Bronchial epithelial cell (primary cell): ENCODE data around the gene FMNL3. TPM values are rescaled to one million over a fixed set of nuclear protein-coding genes. Genes with fewer than 3 reads are reported as not detected.

Experiments
- DNase-seq: peaks from one replicate; pipeline ENCODE4 v3.0.0-alpha.2; 2010; ENCODE audit warnings: low read depth
- FAIRE-seq: peaks from 2 replicates; lab custom pipeline; 2011; peaks lifted over from hg19 to GRCh38; lab: Jason Lieb, UNC
- H3K27me3 ChIP-seq: 2 replicates; pipeline ENCODE4 v1.5.1; 2011; ENCODE audit warnings: low read length; ENCODE audit not compliant: control insufficient read depth, insufficient read depth
- H3K36me3 ChIP-seq: 2 replicates; pipeline ENCODE4 v1.5.1; 2011; ENCODE audit warnings: low read length; ENCODE audit not compliant: control insufficient read depth, insufficient read depth
- H3K4me3 ChIP-seq: 2 replicates; pipeline ENCODE4 v1.5.1; 2011; ENCODE audit warnings: mild to moderate bottlenecking, low read depth, low read length, control low read depth
- total RNA-seq: library from RNA; depleted of rRNA; stranded (reverse); fragments of >200 nt; gene quantifications from 2 replicates; pipeline ENCODE4 v1.2.1, GENCODE V29; 2014
- TF ChIP-seq, protein P1 (sequence below): IDR thresholded peaks from 2 replicates; pipeline ENCODE4 v1.5.1; 2011; ENCODE audit warnings: mild to moderate bottlenecking, moderate library complexity, low read length, control low read depth, inconsistent platforms; ENCODE audit not compliant: insufficient read depth, severe bottlenecking

Gene FMNL3
- total RNA-seq, 1 donor from 2014 or later: 2.6 TPM

DNA sequence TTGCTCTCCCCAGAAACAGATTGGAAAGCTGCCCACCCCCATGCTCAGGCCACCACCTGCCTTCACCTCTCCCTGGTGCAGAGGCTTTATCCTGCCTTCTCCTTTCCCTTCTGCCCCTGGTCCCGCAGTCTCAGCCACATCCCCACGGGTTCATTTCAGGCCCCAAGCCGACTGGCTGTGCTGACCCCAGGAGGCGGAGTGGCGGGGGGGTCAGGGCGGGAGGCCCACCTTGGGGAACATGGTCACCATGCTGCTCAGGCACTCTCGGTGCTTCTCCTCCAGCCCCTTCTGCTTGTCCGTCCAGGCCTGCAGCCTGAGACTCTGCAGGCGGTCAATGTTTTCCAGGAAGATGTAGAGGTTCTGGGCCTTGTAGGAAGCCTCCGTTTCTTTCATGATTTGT lies 108.7 kb downstream of the FMNL3 start:
- Histone ChIP-seq H3K27me3 (no peaks in the 10 kb centered on the region), H3K36me3 (no peaks in the 10 kb centered on the region), H3K4me3 (no peak overlapping the region)
- no peak for FAIRE-seq
- TF ChIP-seq, protein P1, sequence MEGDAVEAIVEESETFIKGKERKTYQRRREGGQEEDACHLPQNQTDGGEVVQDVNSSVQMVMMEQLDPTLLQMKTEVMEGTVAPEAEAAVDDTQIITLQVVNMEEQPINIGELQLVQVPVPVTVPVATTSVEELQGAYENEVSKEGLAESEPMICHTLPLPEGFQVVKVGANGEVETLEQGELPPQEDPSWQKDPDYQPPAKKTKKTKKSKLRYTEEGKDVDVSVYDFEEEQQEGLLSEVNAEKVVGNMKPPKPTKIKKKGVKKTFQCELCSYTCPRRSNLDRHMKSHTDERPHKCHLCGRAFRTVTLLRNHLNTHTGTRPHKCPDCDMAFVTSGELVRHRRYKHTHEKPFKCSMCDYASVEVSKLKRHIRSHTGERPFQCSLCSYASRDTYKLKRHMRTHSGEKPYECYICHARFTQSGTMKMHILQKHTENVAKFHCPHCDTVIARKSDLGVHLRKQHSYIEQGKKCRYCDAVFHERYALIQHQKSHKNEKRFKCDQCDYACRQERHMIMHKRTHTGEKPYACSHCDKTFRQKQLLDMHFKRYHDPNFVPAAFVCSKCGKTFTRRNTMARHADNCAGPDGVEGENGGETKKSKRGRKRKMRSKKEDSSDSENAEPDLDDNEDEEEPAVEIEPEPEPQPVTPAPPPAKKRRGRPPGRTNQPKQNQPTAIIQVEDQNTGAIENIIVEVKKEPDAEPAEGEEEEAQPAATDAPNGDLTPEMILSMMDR: no peak
- no peak for DNase-seq

DNA sequence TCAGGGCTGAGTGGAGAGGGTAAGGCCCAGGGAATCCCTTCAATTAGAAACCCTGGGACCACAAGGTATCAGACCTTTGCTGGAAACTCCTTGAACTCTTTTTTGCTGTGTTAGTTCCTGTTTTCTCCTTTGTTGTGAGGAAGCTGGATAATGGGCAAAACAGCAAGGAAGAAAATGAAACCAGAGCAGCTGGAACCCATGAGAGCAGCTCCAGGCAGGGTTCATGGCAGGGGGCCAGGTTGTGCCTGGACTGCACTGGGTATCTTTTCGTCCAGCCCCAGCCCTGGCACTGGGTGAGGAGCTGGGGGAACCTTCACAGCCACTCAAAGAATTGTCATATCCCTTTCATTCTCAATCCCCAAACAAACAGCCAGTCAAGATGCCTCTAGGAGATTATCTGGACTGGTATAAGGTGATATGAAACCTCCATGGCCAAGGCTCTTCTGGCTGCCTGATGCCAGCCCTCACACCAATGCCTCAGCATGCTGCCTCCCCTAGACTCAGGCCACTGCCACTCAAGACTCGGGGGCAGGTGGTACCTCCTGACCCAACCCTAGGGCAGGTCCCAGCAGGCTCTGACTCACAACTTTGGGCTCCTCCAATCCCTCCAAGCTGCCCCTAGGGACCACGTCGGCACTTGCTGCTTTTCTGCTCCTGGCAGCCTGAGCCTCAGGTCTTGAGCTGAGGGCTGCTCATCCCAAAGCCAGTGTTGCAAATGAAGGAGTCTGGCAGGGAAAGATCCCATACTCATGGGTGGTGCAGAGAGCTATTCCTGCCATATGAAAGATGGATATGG lies 118.3 kb downstream of the FMNL3 start:
- Histone ChIP-seq H3K27me3 (no peaks in the 10 kb centered on the region), H3K36me3 (no peaks in the 10 kb centered on the region), H3K4me3 (no peak overlapping the region)
- TF ChIP-seq, protein P1: no peak
- DNase-seq (peak; percentile 17), FAIRE-seq (no peak)

DNA sequence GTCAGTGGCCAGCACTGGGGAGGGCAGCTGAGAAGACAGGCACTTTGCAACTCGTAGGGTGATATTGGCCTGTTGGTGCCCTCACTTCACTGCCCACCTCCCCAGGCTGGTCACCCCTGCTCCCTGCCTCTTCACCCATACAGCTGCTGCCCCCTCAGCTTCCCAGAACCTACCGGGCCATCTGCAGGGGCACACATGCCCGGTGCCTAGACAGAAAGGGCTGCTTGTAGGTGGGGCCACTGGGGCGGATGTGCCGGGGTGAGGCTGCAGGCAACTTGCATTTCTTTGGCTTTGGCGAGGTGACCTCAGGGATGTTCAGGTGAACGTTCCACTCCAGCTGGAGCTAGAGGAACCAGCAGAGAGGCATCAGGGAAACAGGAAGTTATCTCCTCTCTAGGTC lies 118.9 kb downstream of the FMNL3 start:
- DNase-seq (no peak), FAIRE-seq (no peak)
- TF ChIP-seq, protein P1: no peak
- Histone ChIP-seq H3K4me3 (no peak overlapping the region), H3K27me3 (no peaks in the 10 kb centered on the region), H3K36me3 (no peaks in the 10 kb centered on the region)

DNA sequence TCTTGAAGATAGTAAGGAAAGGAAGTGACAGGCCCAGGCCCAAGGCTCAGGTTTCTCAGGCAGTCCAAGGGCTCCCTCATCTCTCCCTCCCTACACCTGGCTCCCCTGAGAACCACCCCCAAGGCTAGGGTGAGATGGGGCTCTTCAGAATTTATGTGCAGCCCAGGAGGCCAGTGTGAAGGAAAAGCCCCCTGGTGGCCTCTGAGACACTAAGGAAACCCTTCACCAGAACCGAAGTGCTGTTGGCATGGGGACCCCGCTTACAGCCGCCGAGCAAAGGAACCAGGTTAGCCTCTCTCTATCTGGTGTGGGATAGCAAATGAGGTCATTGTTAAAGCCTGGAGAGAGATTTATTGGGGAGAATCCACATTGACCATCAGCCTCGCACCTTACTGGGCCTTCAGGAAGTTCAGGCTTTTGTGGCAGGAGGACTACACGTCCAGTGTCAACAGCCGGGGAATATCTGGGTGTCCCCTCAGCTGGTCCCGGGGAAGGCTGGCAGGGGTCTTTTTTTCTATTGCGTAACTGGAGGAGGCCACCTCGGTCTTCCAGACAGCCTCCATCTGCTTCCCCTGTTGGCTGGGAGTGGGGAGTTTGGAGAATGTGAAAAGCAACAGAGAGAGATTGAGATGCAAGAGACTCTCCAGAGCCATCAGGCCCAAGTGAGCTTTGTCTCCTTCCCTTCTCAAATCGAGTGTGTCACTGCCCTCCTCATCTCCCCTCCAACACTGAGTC lies 119.9 kb downstream of the FMNL3 start:
- no peak for FAIRE-seq
- Histone ChIP-seq H3K4me3 (no peak overlapping the region), H3K36me3 (no peaks in the 10 kb centered on the region), H3K27me3 (no peaks in the 10 kb centered on the region)
- TF ChIP-seq, protein P1: no peak
- DNase-seq: no peak

Other genes with a start within 250 kb of the FMNL3 start
- gene KCNH3, start 168.4 kb downstream of the FMNL3 start, total RNA-seq: under 0.01 TPM in 2 replicates
- 62.7 and 64.6 TPM in 2 replicates for gene MCRS1, start 139.3 kb downstream of the FMNL3 start, total RNA-seq
- gene FAM186B, start 101.8 kb downstream of the FMNL3 start, total RNA-seq: 0.13 and 0.26 TPM in 2 replicates
- gene PRPF40B, start 83.8 kb downstream of the FMNL3 start, total RNA-seq: 16.3 and 21.4 TPM in 2 replicates
- 570 and 818 TPM in 2 replicates for gene TMBIM6, start 34.2 kb upstream of the FMNL3 start, total RNA-seq
- gene NCKAP5L, start 121.0 kb upstream of the FMNL3 start, total RNA-seq: 3.1 and 3.7 TPM in 2 replicates
- gene BCDIN3D, start 135.7 kb upstream of the FMNL3 start, total RNA-seq: 6.8 and 7.4 TPM in 2 replicates
- 0.53 TPM in 1 of 2 replicates, not detected in the other for gene FAIM2, start 196.5 kb upstream of the FMNL3 start, total RNA-seq
- not detected in 2 replicates for gene AQP2, start 243.3 kb upstream of the FMNL3 start, total RNA-seq